Subcutaneous abdominal adipose tissue (tissue), 5 donors: ENCODE results near the gene ZNF546.
"Not testable (repeated sequence)": the region's sequence is repeated elsewhere in the genome, so short reads cannot be mapped to it uniquely, and the experiment has no call there.

Experiments used
- H3K27ac ChIP-seq: one replicate; pipeline ENCODE4 v1.7.0; 2013; ENCODE audit warnings: low read depth, mild to moderate bottlenecking, inconsistent platforms, low read length, moderate library complexity
- H3K27me3 ChIP-seq, 5 donors: one replicate each; pipeline ENCODE4 v1.7.0; 2013; ENCODE audit warnings: low read length in 5 of 5, inconsistent platforms in 1 of 5; ENCODE audit not compliant: control insufficient read depth in 5 of 5, insufficient read depth in 4 of 5
- H3K36me3 ChIP-seq, 5 donors: one replicate each; pipeline ENCODE4 v1.7.0; 2013; ENCODE audit warnings: low read length in 5 of 5; ENCODE audit not compliant: control insufficient read depth in 5 of 5, insufficient read depth in 5 of 5
- H3K4me1 ChIP-seq, 5 donors: one replicate each; pipeline ENCODE4 v1.7.0; 2013; ENCODE audit warnings: low read length in 5 of 5, mild to moderate bottlenecking in 3 of 5, moderate library complexity in 1 of 5; ENCODE audit not compliant: control insufficient read depth in 5 of 5, insufficient read depth in 5 of 5
- H3K4me3 ChIP-seq, 5 donors: one replicate each; pipeline ENCODE4 v1.7.0; 2013; ENCODE audit warnings: low read length in 5 of 5, low read depth in 1 of 5
- H3K9ac ChIP-seq, 5 donors: one replicate each; pipeline ENCODE4 v1.7.0; 2013; ENCODE audit warnings: low read length in 5 of 5, mild to moderate bottlenecking in 4 of 5, moderate library complexity in 3 of 5
- H3K9me3 ChIP-seq, 5 donors: one replicate each; pipeline ENCODE4 v1.7.0; 2013; ENCODE audit warnings: low read length in 5 of 5; ENCODE audit not compliant: control insufficient read depth in 5 of 5
- donor health status: healthy.
- donor health status: healthy.
- donor health status: healthy.
- donor health status: healthy.
- donor health status: healthy.

Gene ZNF546

GRCh38 chr19:40041718-40042117 lies 44.9 kb downstream of the ZNF546 start:
- H3K4me3 ChIP-seq, H3K27me3 ChIP-seq, H3K4me1 ChIP-seq, H3K27ac ChIP-seq, H3K9ac ChIP-seq: not testable (repeated sequence)
- H3K9me3 ChIP-seq, result peaks cover 12 to 23% (median 20%) of the 10 kb centered on the region in 5 donors
- H3K36me3 ChIP-seq, result peaks cover 24 to 32% (median 30%) of the 10 kb centered on the region in 5 donors

GRCh38 chr19:40053491-40053890 lies 56.6 kb downstream of the ZNF546 start:
- H3K9ac ChIP-seq, result no peak overlapping the region
- H3K4me3 ChIP-seq, result no peak overlapping the region
- H3K27ac ChIP-seq, result no peak overlapping the region
- H3K9me3 ChIP-seq, result peaks cover 2 to 11% (median 4%) of the 10 kb centered on the region in 5 donors
- H3K4me1 ChIP-seq, result peaks cover 0 to 24% (median 19%) of the 10 kb centered on the region in 5 donors
- no peaks in the 10 kb centered on the region for H3K27me3 ChIP-seq
- peaks cover 0 to 18% (median 5%) of the 10 kb centered on the region in 5 donors for H3K36me3 ChIP-seq

DNA sequence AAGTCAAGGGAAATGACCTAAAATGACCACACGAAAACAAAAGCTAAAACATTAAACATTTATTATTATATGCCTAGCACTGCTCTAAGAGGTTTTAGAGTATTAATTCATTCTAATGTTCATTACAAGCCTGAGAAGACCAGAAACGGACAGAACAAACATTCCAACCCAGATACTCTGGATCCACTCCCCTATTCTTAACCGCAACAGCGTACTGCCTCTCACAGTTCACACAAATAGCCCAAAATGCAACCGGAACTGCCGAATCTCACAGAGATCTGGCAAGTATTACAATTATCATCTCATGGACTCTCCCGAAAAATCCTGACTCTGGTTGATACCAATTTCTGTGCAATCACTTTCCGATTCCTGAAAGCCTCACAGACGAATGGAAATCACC lies 57.8 kb downstream of the ZNF546 start:
- H3K27me3 ChIP-seq, result no peaks in the 10 kb centered on the region
- H3K36me3 ChIP-seq, result peaks cover 0 to 7% (median 0%) of the 10 kb centered on the region in 5 donors
- H3K9ac ChIP-seq, result no peak overlapping the region
- H3K4me3 ChIP-seq, result peak overlapping the region in 2 of 5 donors; percentile 74 to 97
- H3K27ac ChIP-seq, result no peak overlapping the region
- H3K9me3 ChIP-seq, result peaks cover 7 to 17% (median 11%) of the 10 kb centered on the region in 5 donors
- H3K4me1 ChIP-seq, result peaks cover 0 to 24% (median 19%) of the 10 kb centered on the region in 5 donors

DNA sequence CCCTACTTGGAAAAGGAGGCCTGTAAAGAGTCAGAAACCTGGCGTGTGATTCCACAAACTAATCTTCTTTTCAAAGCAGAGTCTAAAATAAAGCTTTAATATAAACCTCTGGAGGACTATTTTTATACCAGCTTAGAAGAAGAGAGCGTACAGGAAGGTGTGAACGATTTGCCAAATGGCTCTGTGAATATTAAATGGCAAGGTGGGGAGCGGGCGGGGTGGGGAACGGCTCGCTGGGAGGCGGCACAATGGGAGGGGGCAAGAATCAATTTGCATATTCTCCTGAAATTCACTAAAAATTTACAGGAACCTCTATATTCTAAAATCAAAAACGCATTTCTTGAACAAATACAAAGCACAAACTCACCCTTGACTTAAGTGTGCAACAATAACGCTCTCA lies 58.2 kb downstream of the ZNF546 start:
- peaks cover 0 to 24% (median 19%) of the 10 kb centered on the region in 5 donors for H3K4me1 ChIP-seq
- peak overlapping the region; percentile 74 to 98 (median 97) for H3K4me3 ChIP-seq
- H3K9ac ChIP-seq, result peak overlapping the region in 4 of 5 donors; percentile 73 to 91 (median 80)
- H3K27me3 ChIP-seq, result no peaks in the 10 kb centered on the region
- H3K27ac ChIP-seq, result no peak overlapping the region
- peaks cover 0 to 7% (median 0%) of the 10 kb centered on the region in 5 donors for H3K36me3 ChIP-seq
- H3K9me3 ChIP-seq, result peaks cover 10 to 21% (median 13%) of the 10 kb centered on the region in 5 donors

GRCh38 chr19:40055832-40056504 lies 59.1 kb downstream of the ZNF546 start, which contains the start of gene ZNF780B:
Gene ZNF780B (minus strand): TSS chr19:40056231. CDS start chr19:40050332, 5,899 bp downstream.
- peak within 1 kb of the TSS; percentile 74 to 98 (median 97) for H3K4me3 ChIP-seq
- H3K4me1 ChIP-seq, result peaks cover 0 to 24% (median 19%) of the 10 kb centered on the region in 5 donors
- no peaks in the 10 kb centered on the region for H3K27me3 ChIP-seq
- H3K27ac ChIP-seq, result no peak within 1 kb of the TSS
- H3K36me3 ChIP-seq, result no peaks in the 10 kb centered on the region
- H3K9ac ChIP-seq, result peak within 1 kb of the TSS; percentile 73 to 91 (median 85)
- peaks cover 9 to 14% (median 11%) of the 10 kb centered on the region in 5 donors for H3K9me3 ChIP-seq

GRCh38 chr19:40056505-40056904 lies 59.6 kb downstream of the ZNF546 start:
- H3K4me1 ChIP-seq, result peaks cover 0 to 24% (median 19%) of the 10 kb centered on the region in 5 donors
- no peak overlapping the region for H3K27ac ChIP-seq
- H3K9ac ChIP-seq, result peak overlapping the region; percentile 73 to 91 (median 85)
- H3K27me3 ChIP-seq, result no peaks in the 10 kb centered on the region
- H3K36me3 ChIP-seq, result no peaks in the 10 kb centered on the region
- H3K9me3 ChIP-seq, result peaks cover 9 to 15% (median 11%) of the 10 kb centered on the region in 5 donors
- peak overlapping the region; percentile 74 to 98 (median 97) for H3K4me3 ChIP-seq

DNA sequence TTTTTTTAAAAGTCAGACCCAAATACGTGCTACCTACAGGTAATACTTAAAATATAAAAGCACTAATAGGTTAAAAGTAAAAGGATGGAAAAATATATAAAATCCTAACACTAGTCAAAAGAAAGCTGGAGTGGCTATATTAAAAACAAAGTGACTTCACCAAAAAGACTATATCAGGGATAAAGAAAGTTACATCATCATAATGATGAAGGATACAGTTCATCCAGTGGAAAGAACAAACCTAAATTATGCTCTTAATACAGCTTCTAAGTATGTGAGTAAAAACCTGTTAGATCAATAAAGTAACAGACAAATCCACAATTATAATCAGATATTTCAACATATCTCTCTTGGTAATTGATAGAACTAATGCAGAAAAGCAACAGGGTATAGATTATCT lies 60.3 kb downstream of the ZNF546 start:
- Histone ChIP-seq H3K9ac (no peak overlapping the region), H3K36me3 (no peaks in the 10 kb centered on the region), H3K27me3 (no peaks in the 10 kb centered on the region), H3K27ac (no peak overlapping the region), H3K4me3 (peak overlapping the region in 2 of 5 donors; percentile 74 to 97), H3K9me3 (peaks cover 9 to 15% (median 11%) of the 10 kb centered on the region in 5 donors), H3K4me1 (peaks cover 0 to 24% (median 19%) of the 10 kb centered on the region in 5 donors)

DNA sequence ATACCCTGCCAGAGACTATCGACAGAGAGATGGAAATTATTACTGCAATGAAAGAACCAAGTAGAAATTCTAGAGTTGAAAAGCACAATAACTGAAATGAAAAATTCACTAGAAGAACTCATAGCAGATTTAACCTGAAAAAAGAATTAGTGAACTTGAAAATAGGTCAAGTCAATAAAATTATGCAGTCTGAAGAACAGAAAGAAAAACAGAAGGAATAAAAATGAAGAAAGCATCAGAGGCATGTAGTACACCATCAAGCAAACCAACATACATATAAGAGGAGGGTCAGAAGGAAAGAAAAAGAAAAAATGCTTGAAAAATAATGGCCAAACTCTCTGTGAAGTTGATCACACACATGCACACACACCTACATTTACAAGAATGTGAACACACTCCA lies 62.8 kb downstream of the ZNF546 start:
- Histone ChIP-seq H3K9ac (no peak overlapping the region), H3K9me3 (peaks cover 8 to 15% (median 10%) of the 10 kb centered on the region in 5 donors), H3K27me3 (no peaks in the 10 kb centered on the region), H3K4me1 (peaks cover 0 to 20% (median 18%) of the 10 kb centered on the region in 5 donors), H3K4me3 (no peak overlapping the region), H3K27ac (no peak overlapping the region), H3K36me3 (no peaks in the 10 kb centered on the region)

DNA sequence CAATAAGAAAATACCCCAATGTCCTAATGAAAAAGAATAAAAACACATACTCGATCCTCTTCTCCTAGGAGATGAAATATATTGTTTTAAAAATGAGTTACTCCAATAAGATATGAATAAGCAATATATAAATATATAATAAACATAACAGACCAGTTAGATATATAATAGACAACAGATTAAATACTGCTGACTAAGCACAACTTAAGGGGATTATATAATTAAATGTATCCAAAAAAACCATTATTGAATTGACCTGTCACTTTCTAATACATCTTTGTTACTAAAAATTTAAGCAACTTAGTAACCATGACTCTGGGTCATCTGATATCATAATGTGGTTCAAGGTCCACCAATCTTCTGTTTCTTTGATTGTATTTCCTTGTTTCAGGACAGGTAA lies 73.2 kb downstream of the ZNF546 start:
- Histone ChIP-seq H3K27ac (no peak overlapping the region), H3K27me3 (no peaks in the 10 kb centered on the region), H3K9me3 (peaks cover 12 to 28% (median 21%) of the 10 kb centered on the region in 5 donors), H3K36me3 (peaks cover 14 to 17% (median 15%) of the 10 kb centered on the region in 5 donors), H3K4me1 (peaks cover 0 to 12% (median 0%) of the 10 kb centered on the region in 5 donors), H3K9ac (no peak overlapping the region), H3K4me3 (no peak overlapping the region)
